Stimulated activated CD8-positive, alpha-beta memory T cell treated with anti-CD3 and anti-CD28 coated beads, Interleukin-12 subunit alpha, Interleukin-12 subunit beta, amount 100 ng/mL, for 24 hours (primary cell): ENCODE results near the gene CMSS1.

Experiments used
- DNase-seq: peaks from one replicate; pipeline ENCODE4 v3.0.0-alpha.2; 2020; ENCODE audit errors: extremely low read depth

Gene CMSS1

DNA sequence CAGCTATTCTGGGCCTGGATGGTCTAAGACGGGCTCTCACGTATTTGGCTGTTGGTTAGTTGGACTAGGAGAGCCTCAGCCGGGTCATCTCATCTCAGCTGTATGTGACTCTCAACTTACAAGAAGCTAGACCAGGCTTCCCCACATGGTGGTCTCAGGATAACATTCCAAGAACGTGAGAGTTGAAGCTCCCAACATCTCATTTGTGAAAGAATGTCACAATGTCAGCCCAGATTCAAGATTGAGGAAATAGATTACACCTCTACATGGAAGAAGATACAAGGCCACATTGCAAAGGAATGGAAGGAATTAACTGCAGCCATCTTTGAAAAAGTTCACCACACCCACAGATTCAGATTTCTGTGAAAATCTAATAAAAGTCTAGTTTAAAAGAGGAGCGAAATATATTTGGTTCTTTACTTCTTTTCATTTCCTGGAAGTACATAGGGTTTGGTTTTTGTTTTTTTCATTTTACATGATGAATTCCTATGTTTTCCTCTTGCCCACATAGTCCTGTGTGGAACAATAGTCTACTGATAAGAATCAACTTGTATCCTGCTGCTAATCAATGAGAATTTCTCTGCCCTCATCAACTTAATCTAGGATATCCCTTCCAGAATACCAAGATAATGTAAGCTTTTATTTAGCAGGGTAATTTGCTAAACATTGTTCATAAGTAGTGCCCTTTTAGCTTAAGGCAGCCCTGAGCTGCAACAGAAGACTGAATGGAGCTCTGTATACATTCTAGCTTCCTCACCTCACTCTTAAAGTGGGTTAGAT, 116.5 kb downstream of the CMSS1 start:
- no peak for DNase-seq

DNA sequence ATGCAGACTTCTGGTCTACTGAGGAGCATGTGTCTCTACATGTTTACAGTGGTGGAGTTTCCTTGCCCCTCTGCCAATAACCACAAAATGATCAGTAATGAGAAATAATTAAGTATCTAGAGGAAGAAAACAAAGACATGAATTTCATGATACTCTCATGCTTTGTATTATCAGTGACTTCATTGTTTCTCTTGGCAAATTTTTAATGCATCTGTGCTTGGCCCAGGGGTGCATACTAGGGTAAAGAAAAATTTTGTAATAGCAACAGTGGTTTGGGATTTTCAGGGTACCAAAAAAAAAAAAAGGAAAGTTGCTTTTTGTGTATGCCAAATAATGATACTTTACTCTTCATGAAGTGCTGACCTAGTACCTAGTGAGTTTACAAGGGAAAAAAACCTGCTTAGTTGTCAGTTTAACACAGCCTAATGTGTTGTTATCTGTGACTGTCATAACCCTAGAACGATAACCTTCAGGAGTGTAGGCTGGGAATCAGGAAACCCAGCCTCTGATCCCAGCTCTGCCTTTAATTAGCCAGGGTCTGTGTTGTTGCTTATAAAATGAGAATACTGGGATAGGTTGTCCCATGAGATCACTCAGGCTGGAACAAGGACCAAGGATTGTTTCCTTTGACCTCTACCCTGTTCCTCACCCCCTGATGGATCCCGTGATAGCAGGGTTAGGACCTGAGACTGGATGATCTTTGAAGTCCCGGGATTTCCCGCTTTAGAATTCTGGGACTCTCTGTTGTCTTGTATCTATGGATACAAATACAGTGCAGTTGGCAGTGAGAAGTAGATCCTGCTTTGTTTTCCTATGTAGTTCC, 117.5 kb downstream of the CMSS1 start:
- no peak for DNase-seq

DNA sequence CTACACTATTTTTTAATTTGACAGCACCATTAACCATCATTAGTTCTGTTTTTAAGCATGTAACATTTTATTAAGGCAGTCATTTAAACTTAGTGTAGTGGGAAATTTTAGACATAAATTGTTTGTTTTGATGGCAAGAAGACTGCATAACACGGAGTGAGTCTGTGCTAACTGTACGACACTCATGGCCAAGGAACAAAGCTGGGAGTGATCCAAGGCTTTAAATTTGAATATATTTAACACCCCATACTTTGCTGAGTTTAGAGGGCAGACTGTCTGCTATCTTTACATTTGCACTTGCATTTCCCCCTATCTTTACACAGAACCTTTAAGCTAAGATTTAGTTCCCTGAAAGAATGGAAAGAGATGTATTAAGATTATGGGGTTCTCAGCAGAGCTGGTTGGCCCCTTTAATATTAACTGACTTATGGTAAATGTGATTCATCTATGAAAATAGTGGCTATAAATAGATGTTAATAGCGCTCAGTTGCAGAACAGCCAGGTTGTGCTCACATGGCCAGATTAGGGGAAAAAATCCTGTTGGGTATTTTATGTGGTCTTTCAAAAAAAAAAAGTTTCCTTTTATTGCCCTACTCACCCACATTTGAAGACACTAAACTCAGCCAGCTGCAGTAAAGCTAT, 120.7 kb downstream of the CMSS1 start:
- no peak for DNase-seq

DNA sequence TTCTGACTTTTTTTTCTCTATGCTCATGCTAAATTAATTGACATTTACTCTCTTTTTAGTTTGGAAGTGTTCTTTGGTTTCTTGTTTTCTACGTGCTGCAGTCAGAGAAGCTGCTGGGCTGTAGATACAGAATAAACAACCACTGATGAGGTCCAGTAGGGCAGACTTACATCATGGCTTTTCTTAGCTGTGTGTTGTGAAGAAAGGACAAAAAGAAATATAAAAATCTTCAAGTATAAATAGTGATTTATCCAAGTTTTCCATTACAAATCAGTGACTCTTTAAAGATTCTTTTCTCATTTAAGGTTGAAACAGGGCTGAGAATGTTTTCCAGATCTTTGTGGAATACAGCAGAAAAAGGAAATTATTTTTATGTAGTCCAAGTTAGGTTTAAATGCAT, 122.2 kb downstream of the CMSS1 start:
- DNase-seq = no peak

DNA sequence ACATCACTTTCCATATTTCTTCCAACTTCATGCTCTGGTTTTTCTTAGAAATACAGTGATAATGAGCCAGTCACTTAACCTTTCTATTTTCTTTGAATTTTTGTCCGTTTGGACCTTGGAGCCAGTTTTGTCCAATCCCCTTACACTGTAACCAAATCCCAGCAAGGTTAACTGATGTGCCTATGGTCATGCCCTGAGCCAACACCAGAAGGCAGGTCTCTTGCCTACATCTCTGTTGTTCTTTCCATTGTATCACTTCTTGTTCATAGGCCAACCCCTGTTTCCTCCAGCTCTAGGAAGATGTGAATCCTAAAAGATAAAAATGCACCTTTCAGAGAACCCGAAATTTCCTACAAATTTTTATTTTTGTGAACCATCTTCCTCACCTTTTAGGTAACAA, 122.7 kb downstream of the CMSS1 start:
- no peak for DNase-seq

DNA sequence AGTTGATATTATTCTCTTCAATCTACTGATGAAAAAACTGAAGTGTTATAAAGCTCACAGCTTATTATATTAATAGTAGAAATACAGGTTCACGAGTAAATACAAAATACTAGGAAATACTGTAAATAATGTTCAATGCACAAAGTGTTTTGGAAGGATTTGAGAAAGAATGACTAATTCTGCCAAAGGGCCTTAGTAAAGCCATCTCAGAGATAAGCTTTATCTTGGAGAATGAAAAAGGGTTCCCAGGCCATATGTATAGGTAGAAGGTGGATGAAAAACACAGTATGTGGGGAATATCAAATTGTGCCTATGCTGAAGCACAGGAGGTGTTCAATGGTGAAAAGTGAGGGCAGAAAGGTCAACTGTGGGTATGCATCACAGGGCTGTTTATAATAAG, 123.5 kb downstream of the CMSS1 start:
- DNase-seq = no peak

DNA sequence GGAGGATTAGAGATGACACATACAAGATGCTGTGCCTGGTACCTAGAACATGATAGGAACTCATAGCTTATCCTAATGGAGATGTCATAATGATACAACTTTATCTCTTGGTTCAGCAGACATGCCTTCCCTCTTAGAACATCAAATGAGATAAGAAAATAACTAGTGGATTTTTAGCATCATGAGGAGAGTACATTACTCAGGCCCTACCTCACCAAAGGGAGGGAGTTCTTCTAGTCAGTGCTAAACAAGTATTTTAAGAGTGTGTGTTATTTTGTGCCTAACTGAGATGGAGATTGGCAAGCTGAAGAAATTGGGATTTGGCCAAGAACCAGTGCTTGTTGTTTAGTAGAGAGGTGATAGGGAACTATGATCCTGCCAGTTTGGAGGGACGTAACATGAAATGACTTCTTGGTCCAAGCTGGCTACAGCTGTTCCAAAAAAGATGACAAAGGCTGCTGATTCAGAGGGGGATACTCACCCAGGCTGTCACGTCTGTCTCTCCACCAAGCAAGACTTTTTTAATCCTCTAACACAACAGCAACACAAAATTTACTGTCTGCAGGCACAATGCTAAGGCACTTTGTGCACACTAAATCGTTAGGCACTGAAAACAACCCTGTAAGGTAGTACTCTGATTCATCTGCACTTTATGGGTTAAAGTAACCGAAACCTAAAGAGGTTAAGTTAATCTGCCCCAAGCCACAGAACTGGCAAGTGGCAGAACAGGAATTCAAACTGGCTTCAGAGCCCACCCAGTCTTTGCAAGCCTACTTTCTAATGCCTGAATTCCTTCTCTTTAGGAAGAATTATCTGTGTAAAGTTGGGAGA, 126.5 kb downstream of the CMSS1 start:
- no peak for DNase-seq

DNA sequence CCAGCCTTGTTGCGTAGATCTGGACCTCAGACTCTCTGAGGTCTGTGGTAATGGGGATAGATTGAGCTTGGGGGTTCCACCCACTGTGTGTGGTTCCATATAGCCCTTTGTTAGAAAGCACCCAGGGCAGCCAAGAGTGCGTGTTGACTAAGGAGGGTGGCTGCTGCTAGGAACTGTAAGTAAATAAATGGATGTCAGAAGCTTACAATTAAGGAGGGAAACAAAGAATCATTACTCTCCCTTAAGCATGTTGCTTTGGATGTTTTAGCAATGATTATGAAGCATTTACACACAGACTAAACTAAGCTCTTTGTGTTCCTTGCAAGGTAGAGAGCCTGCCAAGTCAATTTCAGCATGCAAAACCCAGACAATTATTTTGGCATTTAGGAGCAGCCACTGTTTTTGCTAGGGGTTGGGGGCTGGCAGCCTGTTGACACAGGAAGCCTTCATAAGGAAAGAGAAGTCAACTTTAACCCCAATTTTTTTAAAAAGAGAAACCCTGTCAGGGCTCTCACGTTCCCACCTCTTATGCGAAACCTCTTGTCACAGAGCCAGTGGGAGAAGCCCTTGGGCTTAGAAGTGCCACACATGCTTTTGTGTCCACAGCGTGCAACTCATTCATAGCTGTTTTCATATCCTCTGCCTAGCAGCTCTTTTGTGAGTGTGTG, 127.8 kb downstream of the CMSS1 start:
- DNase-seq = no peak

DNA sequence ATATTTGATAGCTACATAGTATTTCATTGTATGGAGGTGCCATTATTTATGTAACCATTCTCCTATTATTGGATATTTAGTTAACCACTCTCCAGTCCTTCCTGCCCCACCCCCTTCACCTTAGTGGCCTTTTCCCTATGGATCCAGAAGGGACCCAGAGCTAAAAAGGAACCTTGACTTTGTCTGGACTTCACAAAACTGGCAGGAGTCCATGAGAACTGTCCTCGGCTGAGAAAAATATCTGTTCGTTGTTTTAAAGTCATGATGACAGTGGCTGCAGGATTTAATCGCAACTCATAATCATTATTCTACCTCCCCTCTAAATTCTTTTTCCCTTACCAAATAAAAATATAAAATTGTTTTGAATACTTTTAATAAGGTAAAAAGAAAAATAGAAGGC, 129.7 kb downstream of the CMSS1 start:
- DNase-seq = no peak

DNA sequence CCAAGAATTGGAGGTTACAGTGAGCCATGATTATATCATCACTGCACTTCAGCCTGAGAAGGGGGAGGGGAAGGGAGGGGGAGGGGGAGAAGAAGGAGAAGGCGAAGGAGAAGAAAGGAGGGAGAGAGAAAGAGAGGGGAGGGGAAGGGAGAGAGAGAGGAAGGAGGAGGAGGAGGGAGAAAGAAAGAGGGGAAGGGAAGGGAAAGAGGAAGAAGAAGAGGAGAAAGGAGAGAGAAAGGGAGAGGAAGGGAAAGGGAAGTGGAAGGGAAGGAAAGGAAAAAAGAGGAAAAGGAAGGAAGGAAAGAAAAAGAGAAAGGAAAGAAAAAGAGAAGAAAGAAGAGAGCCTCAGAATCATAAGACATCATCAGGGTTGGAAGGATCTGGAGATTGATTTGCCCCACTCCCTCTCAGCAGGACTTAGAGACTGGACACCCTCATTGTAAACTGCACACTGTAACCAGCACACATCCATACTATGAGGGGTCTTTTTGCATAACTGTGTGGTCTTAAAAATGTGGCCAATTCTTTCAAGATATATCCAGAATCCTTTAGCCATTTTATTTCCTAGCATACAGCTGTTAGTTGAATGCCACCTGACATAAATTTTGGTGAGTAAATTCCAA, 130.9 kb downstream of the CMSS1 start:
- DNase-seq = no peak

DNA sequence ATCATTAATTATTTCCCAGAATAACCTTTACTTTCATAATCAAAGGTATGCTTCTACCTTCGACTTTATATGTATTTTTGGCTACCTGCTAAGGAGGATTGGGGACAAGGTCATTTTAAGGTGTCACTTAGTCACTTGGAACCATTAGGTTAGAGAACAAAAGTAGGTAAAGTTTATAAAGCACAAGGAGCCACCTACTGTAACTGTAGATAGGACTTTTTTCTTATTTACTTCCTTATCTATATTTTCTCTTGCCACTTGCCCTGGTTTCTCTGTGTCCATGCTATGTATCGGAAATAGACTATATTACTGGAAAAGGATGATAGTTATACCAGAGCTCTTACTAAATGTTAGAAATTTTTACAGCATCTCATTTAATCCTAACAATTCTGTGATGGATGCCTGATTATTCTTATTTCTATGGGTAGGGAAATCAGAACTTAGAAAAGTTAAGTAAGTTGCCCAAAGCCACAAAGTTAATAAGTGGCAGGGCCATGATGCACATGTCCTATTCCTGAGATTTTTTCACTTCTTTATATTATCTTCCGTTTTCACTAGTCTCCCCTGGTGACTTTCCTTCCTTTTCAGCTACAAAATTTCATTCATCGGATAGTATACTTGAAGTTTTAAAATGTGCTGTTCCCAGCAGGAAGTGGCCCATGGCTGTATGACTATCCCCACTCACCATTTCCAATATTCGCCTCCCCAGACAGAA, 132.5 kb downstream of the CMSS1 start:
- DNase-seq = no peak

DNA sequence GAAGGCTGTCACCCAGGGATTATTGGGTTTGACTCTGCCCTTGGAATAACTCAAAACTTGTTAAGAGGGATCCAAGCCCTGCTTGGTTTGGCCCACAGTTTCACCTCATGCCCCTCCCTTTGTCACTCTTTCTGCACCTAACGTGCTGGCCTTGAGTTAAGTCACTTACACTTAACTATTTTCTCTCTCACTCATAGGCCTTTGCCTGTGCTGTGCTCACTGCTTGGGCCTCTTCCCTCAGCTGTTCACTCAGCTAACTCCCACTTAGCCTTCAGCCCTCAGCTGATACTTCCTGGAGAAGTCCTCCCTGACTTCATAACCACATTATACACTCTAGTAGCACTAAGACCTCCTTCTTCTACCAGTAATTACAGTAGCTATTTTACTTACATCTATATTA, 133.3 kb downstream of the CMSS1 start:
- DNase-seq = no peak

DNA sequence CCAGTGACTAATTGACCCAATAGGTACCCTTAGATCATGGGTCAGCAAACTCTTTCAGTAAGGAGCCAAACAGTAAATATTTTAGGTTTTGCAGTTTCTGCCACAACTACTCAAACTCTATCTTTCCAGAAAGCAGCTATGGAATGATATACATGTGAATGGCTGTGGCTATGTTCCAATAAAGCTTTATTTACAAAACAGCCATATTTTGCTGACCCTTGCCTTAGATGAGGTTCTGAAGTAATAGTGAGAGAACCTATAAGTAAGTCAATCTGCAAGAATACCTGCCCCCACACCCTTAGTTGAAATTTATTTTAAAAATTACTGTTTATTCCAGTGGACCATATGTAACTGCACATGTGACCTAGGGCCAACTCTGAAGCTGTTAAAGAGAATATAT, 134.0 kb downstream of the CMSS1 start:
- DNase-seq = no peak

DNA sequence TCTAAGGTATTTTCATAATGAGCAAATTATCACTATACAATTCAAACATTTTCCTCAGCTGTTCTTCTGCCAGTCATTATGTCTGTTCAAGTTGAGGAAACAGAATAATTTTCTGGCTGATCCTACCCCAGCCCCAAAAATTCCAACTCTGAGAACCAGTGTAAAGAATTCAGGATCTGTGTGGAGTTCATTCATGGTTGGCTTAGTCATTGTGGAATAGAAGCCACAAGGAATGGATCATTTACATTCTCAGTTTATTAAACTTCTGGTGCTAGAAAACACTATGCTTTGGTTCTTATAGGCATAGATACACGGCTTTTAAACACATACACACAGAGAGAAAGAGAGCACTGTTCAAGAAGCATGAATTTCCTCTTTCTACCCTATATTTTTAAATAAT, 134.6 kb downstream of the CMSS1 start:
- no peak for DNase-seq

DNA sequence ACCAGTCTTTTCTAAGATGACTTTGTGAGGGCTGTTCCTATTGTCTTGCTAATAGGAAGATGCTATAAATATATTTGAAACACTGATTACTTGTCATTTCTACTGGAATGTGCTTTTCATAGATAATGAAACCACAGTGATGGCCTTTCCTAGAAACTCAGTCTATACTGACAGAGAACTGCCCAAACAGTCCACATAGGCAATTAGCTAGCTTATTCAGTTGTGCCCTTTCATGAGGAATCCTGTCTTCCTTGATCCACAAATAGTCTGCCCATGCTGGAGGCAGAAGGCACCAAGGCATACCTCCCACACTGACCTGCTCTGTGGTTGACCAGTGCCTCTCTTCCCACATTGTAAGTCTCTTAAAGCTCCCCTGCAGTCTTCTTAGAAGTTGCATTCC, 135.9 kb downstream of the CMSS1 start:
- DNase-seq = no peak

DNA sequence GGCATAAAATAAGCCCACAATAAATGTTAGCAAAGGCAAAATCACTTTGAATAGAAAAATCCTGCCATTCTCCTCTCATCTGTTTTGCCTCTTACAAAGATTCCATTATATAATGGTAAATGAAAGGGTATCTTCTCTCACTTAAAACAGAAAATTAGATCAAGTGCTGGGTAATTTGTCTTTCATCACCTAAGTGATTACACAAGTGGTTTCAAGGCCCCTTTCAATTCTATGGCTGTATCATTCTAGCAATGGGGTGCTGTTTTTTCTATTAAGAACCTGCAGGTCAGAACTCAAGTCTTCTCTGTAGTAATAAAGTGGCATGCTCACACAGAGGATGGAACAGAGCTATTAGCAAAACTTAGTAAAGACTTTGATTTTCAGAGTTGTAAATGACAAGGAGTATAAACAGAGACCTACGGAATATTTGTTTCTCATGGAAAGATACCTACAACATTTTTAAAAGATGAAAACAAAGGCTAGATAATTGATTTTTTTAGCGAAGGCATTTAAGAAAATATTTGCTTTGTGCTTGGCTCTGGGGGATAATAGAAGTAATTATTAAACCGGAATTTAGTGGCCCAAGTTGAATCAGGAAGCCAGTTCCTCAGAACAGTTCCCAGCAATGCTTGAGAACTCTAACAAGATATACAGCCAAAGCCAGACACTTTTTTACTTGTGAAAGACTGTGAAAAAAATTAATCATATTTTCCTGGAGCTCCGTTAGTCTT, 137.4 kb downstream of the CMSS1 start:
- no peak for DNase-seq

DNA sequence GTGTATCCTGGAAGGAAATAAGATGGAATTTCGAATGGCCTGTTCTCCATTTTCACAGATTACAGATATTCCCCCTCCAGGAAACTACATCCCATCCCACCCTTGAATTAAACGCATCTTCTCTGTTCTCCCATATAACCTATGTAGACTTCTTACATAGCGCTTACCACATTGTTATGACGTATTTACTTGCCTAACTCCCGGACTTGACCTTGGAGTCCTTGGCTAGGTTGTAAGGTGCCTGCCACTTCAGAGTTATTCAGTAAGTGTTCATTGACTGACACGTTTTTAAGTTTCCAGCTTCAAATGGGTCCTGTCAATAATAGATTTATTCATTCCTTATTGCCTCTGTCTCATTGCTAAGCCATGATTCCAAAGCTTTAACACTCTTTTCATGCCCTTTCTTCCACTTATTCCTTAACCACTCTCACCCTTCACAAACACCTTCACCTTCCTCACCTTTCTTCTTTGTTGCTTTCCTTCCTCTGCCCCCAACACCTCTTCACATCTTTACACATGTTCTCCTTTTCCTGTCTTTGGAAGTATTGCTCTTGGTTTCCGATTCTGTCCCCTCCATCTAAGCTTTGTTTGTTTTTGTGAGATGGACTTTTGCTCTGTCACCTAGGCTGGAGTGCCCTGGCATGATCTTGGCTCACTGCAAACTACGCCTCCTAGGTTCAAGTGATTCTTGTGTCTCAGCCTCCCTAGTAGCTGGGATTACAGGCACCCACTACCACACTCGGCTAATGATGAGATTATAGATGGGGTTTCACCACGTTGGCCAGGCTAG, 138.3 kb downstream of the CMSS1 start:
- no peak for DNase-seq

DNA sequence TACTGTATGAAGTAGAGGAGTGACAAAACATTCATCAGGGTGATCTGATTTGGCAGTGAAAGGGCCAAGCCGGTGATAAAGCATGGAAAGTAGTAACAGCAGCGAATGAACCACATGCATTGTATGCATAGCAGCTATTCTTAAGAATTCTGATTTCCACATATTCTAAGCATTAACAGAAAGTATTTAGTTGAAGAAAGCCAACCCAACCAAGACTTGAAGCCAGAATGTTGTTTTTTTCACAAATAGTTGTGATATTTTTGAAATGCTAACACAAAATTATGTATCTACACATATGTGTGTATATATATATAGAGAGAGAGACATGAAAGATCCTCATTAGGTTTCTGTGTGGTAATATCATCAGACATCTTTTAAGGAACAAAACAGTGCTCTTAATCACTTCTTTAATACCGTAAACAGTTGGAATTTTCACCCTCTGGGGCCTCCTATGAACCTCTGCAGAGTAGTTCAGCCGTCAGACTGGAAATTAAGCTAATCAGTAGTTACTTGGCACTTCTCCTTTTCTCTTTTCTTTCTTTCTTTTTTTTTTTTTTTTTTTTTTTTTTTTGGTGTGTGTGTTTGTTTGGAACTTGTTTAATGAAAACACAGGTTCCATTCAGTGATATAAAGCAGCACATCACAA, 139.6 kb downstream of the CMSS1 start:
- DNase-seq = no peak
